GM20000 (cell line): ENCODE measurements around the gene TNFRSF6B.

Source experiments
- DNase-seq: peaks from one replicate; pipeline ENCODE4 v3.0.0; 2012; ENCODE audit warnings: low spot score
- CTCF ChIP-seq: IDR thresholded peaks from 2 replicates; pipeline ENCODE4 v1.5.1; 2012; ENCODE audit warnings: mild to moderate bottlenecking, control low read depth; ENCODE audit errors: extremely low read depth, missing control alignments

Gene TNFRSF6B

DNA sequence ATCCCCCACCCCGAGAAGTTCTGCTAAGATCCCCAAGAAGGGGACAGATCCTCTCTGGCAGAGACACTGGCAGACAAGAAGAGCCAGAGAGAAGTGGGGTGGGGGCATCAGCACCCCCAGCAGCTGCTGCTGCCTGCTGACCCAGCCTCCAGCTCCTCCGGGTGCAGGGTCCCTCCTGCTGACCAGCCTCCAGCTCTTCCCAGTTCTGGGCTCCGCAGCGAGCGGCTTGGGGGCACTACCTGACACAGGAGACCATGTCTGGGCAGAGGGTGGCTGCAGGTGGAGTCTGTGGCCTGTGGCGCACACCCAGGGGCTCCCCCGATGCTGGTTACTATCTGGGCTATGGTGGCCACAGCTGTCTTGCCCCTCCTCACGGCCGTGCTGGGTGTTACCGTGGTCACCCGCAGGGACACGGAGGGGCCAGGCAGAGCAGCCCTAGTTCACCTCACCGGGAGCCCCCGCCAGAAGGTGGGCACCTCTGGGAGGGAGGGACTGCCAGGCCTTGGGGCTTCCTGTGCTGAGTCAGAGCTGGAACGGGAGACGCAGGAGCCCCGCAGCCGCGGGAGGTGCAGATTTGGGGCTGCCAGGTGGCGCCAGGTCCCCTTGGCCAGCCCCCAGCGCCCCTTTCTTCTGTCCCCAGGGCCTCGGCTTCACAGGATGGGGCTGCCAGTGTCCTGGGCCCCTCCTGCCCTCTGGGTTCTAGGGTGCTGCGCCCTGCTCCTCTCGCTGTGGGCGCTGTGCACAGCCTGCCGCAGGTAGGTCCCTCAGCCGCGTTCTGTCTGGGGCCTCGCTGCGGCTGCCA lies 40.6 kb downstream of the TNFRSF6B start:
- DNase-seq, result peak; percentile 66
- no peak for TF ChIP-seq CTCF

DNA sequence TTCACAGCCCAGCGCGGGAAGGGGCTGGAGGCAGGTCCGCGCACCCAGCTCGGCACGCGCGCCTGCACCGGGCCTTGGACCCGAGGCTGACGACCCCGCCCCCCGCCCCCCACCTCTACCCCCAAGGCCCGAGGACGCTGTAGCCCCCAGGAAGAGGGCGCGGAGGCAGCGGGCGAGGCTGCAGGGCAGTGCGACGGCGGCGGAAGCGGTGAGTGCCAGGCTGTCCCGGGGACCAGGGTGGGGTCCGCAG lies 41.2 kb downstream of the TNFRSF6B start:
- DNase-seq, result no peak
- TF ChIP-seq CTCF, result no peak

GRCh38 chr20:63737945-63738686 lies 41.7 kb downstream of the TNFRSF6B start:
- no peak for TF ChIP-seq CTCF
- peak; percentile 79 for DNase-seq

DNA sequence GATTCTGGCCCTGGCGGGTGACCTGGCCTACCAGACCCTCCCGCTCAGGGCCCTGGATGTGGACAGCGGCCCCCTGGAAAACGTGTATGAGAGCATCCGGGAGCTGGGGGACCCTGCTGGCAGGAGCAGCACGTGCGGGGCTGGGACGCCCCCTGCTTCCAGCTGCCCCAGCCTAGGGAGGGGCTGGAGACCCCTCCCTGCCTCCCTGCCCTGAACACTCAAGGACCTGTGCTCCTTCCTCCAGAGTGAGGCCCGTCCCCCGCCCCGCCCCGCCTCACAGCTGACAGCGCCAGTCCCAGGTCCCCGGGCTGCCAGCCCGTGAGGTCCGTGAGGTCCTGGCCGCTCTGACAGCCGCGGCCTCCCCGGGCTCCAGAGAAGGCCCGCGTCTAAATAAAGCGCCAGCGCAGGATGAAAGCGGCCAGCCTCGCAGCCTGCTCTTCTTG lies 42.3 kb downstream of the TNFRSF6B start:
- TF ChIP-seq CTCF, result no peak
- DNase-seq, result peak; percentile 56

DNA sequence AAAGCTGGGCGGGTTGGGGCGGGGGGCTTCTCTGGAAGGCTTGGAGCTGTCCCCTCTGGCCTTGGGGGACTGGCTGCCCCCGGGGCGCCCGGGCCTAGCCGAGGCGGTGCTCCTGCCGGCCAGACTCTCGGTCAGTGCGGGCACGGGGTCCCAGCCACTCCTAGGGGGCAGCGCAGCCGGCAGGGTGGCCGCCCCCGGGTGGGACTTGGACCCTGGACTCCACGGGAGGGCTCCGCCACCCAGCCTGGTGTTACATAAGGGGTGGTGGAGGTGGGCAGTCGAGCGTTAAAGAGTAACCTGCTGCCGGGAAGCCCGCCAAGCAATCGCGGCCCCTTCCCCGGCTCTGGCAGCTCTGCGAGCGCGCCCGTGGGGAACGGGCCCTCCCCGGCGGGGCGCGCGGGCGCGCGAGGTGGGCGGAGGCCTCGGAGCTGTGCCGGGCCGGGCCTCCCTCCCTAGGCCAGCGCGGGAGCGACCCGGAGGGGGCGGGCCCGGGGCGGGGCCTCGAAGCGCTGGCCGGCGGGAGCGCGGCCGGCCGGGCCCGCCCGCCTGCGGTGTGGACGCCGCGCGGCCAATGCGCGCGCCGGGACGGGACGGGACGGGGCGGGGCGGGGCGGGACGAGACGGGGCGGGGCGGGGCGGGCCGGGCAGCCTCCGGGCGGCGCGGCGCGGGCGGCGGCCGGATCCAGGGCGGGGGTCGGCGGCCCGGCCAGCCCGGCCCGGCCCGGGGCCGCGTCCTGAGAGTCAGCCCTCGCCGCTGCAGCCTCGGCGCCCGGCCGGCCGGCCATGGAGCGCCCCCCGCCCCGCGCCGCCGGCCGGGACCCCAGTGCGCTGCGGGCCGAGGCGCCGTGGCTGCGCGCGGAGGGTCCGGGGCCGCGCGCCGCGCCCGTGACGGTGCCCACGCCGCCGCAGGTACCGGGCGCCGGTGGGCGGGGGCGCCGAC lies 42.9 kb downstream of the TNFRSF6B start, which contains the start of gene SLC2A4RG:
Gene SLC2A4RG, plus strand, starts transcription at position 647 of the 940 bp plus-strand sequence. Its CDS starts 137 bp downstream, at position 784.
- DNase-seq, result peak; percentile 99
- TF ChIP-seq CTCF, result no peak

GRCh38 chr20:63740070-63740626 lies 43.7 kb downstream of the TNFRSF6B start:
- peak; percentile 85 for DNase-seq
- no peak for TF ChIP-seq CTCF
